NCI-H774 (cell line): ENCODE data around the gene FBXL7.

ENCODE experiments used
- DNase-seq: peaks from one replicate; lab custom pipeline; 2025; lab: John Stamatoyannopoulos, UW

FBXL7 gene

DNA sequence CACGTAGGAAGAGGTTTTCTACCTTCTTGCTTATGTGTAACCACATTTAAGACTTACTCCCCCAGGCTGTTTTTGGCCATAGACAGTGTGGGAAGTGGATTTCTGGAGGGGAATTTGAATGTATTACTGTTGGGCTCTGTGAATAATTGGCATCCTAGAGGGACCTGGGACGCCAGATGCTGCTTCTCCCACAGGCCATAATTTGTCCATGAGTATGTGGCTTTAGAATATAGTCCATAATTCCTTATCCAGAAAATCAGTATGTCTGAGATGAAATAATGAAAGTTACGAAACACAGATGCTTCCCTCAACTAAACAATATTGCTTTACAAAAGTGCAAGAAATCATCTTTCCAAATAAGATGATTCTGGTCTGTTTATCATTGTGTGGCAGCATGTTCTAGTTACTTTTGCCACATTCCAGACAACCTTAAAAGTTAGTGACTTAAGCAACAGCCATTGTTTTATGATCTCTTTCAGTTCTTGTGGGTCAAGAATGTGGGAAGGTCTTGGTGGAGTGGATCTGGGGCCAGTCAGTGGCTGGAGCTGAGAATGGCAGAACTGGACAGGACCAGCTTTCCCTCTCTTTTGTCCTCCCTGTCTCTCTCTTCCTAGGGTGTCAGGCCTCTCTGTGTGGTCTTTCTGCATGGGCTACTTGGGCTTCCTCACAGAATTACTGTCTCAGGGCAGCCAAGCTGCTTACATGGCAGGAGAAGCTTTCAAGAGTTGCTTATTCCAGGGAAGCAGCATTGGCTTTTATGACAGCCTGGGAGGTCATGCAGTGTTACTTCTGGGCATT is 79.4 kb downstream of the FBXL7 start:
- no peak for DNase-seq

GRCh38 chr5:15584528-15584927 is 84.5 kb downstream of the FBXL7 start:
- no peak for DNase-seq

DNA sequence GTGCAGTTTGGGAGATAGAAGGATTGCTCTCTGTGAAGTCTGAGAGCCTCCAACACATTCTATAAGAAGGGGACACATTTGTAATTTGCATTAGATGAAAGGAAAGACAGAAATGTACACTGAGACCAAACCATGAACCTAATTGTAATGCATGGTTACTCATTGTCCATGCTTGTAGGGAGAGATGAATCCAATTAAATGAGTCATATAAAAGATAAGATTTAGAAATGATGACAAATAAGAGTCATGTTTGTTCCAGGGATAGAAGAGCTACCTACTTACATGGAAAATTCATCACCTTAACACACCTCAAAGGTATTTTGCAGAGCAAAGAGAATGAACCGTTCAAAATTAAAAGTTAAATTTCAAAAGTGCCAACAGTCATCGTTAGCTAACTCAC is 85.1 kb downstream of the FBXL7 start:
- DNase-seq, result no peak

GRCh38 chr5:15585841-15586591 is 86.0 kb downstream of the FBXL7 start:
- DNase-seq, result no peak

DNA sequence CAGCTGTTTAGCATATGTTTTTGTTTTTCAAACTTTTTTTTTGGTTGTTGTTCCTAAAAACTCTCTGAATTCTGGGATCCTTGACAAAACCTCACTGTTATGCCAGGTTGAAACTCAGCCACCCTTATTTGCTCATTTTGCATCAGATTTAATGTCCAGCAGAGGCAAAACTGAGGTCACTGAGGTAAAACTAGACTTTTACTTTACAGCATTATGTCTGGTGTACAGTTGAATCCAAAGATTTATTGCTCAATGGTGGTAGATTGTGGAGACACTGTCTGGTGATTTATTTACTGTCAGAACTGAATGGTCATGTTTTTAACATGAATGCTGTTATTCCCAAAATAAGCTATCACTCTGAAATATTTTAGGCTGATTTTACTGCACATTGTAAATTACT is 87.9 kb downstream of the FBXL7 start:
- no peak for DNase-seq

DNA sequence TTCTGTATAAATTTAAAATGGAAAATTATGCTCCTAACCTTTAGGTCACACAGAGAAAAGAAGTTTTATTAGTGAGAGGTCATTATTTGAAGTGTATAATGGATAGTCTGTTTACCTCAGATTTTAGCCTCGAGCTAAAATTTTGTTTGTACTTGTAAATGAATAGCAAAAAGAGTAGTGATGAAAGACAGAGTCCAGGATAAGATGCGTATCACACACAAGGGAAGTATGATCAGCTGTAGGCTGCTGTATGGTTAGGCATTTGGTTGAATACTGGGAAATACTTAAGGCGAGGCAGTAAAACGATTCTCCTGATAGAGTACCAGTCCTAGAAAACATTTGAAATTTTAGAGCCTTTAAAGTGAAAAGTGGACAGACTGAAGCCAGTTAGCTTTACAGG is 92.7 kb downstream of the FBXL7 start:
- DNase-seq, result no peak

DNA sequence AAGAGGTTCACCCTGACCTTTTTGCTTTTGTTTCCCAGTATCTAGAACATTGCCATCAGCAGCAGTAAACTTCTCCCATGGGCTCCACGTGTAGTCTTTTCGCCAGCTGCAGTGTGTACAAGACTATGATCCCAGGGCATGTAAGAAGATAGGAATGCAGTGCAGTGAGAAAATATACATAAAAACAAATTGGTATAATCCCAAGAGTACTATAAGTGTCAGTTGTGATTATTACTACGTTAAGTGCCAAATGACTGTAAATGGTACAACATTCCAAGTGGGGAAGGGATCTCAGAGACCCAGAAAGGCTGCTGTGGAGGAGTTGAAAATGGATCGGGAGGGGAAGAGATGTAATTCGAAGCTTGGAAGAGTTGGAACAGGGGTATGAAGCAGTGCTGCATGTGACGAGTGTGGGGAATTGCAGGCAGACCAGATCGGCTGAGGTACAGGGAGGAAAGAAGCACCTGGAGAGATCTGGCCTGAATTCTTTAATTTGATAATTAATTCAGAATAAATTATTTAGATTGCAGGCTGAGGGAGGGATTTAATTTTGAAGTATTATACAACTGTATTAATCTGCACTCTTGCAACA is 95.1 kb downstream of the FBXL7 start:
- DNase-seq, result no peak

DNA sequence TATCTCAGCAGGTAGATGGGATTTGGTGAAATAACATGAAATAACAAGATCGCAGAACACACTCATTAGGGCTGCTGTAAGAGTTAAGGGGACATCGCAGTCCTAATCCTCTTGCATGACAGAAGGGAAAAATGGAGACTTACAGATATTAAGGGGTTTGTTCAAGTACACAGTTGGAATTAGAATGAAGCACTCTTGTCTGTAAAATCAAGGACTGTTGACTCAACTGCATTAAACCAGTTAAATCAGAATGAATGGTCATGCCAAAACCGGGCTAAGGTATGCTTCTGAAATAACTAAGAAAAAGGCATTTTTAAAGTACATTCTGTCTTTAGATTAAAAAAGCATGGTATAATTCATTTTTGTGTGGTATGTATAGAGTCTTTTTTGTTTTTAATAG is 95.9 kb downstream of the FBXL7 start:
- DNase-seq, result no peak

GRCh38 chr5:15596936-15597335 is 97.0 kb downstream of the FBXL7 start:
- DNase-seq, result no peak

- no peak for DNase-seq
Observed at GRCh38 chr5:15597804-15598203, 97.8 kb downstream of the FBXL7 start.

- DNase-seq, result no peak
Observed at GRCh38 chr5:15598294-15598902, 98.4 kb downstream of the FBXL7 start.

- DNase-seq, result no peak
Observed at GRCh38 chr5:15600035-15600434, 100.1 kb downstream of the FBXL7 start.

- no peak for DNase-seq
Observed at GRCh38 chr5:15601274-15601673, 101.3 kb downstream of the FBXL7 start.

GRCh38 chr5:15601853-15602252 is 101.9 kb downstream of the FBXL7 start:
- DNase-seq, result no peak

- DNase-seq, result no peak
Observed at GRCh38 chr5:15604986-15605385, 105.0 kb downstream of the FBXL7 start.

DNA sequence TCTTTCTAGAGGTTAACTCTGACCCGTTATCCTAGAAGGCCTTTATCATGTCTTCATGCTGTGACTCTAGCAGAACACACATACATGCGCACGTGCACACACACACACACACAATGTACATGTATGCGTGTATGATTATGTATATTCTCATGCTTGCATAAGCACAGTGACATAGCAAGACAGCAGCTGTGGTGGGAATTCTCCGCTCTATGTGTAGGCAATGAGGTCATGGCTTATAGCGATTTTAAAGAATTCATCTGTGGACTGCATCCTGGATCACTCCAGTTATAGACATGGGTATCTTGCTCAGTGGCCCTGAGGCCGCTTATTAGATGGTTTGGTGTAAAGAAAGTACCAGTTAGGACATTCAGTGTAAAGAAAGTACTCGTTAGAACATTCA is 106.2 kb downstream of the FBXL7 start:
- DNase-seq, result no peak

DNA sequence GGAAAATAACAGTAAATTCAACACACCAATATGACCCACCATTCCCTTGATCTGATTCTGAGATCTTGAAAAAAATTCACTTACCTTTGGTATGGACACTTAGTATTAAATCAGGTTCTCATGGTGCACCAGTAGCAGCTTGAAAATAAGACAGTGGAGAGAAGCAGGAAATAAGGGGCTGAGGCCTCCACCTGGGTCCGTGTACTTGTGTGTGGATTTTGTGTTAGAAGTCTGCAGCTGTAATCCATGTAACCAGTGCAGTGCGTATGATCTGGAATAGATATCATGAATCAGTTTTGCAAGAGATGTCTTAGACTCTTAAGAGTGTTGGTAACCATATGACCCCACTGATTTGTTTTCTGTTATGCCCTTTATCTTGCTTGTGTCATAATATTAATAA is 107.1 kb downstream of the FBXL7 start:
- no peak for DNase-seq

DNA sequence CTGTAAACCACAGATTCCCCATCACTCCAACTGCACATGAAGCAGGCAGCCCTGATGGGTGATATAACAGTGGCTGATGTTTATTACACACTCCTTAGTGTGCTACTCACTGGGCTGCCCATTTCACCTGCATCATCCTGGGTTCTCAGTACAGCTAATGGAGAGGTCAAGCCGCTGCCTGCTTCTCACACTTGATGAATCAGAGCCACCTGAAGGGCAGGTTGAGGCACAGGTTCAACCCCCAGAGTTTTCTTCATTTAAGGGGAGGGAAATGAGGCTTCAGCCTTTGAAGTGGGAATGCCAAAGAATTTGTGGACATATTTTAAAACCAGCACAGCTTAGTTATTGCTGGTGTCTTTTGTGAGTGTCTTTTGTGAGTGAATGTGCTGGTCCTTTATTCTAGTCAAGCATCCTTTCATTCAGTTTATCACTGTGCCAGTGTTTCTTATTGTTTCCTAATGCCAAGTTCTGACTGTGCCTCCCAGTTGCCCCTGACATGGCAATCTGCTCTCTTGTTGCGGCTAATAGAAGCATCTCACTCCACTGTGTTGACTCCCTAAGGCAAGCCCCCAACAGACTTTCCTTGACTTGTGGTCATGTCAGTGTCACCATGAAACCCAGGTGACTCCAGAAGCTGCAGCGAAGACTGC is 109.2 kb downstream of the FBXL7 start:
- no peak for DNase-seq

DNA sequence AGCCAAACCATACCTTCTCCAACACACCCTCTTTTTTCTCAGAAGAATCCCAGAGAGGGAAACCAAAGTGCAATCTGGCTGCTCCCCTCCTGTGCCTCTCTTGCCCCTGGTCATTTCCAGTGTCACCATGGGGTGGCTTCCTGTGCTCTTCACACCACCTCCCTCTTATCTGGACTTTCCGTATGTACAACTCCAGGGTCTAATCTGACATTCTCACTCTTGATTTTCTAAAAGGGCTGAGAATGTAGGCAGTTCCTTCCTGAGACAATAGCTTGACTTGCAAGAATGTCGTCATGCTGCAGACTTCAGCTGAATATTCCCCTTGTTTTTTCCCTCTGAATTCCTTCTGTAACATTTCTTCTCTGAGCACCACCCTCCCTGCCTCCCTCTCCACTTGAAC is 110.2 kb downstream of the FBXL7 start:
- no peak for DNase-seq

GRCh38 chr5:15611008-15611407 is 111.0 kb downstream of the FBXL7 start:
- no peak for DNase-seq

GRCh38 chr5:15612915-15613635 is 113.1 kb downstream of the FBXL7 start:
- no peak for DNase-seq

DNA sequence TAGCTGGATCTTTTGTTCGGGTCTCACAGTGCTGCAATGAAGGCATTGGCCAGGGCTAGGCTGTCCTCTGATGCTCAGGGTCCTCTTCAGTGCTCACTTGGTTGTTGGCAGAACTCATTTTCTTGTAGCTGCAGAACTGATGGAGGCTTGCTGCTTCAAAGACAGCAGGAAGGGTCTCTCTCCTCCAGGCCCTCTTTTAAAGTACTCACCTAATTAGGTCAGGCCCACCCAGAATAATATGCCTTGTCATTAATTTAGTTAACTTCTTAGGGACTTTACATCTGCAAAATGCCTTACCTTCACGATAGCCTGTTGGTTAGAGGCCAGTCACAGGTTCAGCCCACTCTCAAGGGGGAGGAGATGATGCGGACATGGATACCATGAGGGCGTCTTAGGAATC is 114.7 kb downstream of the FBXL7 start:
- DNase-seq, result no peak
